ENCODE measurements around the gene MTG2. TPM values are rescaled to one million over a fixed set of nuclear protein-coding genes. Genes with fewer than 3 reads are reported as not detected.

The MTG2 gene
- total RNA-seq, 1 experiment from 2014 or later, result 56.8 TPM

GRCh38 chr20:62209850-62210495 is 27.1 kb downstream of the MTG2 start:
- H3K27ac ChIP-seq (ENCODE audit: low read length), result no peak overlapping the region
- H3K36me3 ChIP-seq (ENCODE audit: control insufficient read depth, insufficient read depth, low read length), result no peaks in the 10 kb centered on the region
- ATAC-seq, result no peak
- ChIA-PET CTCF (no interaction called here), POLR2A (no interaction called here)
- no peak for DNase-seq (ENCODE audit: low read depth, low spot score)
- no peaks in the 10 kb centered on the region for H3K27me3 ChIP-seq (ENCODE audit: control insufficient read depth, insufficient read depth, low read length)
- no peak overlapping the region for H3K4me3 ChIP-seq (ENCODE audit: low read depth in 2 of 2, low read length in 2 of 2)
- BruUV-seq (replicated peaks), result no TSS peak
- no peaks in the 10 kb centered on the region for H3K9me3 ChIP-seq (ENCODE audit: control insufficient read depth, insufficient read depth, low read depth, low read length)
- TF ChIP-seq, protein P1, sequence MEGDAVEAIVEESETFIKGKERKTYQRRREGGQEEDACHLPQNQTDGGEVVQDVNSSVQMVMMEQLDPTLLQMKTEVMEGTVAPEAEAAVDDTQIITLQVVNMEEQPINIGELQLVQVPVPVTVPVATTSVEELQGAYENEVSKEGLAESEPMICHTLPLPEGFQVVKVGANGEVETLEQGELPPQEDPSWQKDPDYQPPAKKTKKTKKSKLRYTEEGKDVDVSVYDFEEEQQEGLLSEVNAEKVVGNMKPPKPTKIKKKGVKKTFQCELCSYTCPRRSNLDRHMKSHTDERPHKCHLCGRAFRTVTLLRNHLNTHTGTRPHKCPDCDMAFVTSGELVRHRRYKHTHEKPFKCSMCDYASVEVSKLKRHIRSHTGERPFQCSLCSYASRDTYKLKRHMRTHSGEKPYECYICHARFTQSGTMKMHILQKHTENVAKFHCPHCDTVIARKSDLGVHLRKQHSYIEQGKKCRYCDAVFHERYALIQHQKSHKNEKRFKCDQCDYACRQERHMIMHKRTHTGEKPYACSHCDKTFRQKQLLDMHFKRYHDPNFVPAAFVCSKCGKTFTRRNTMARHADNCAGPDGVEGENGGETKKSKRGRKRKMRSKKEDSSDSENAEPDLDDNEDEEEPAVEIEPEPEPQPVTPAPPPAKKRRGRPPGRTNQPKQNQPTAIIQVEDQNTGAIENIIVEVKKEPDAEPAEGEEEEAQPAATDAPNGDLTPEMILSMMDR (IDR thresholded peaks at IDR 0.05), result no peak
- TF ChIP-seq TCF7L2 (IDR thresholded peaks at IDR 0.05; ENCODE audit: low read depth, low read length), result no peak
- in situ Hi-C loops (cut with HindIII; ENCODE audit: low pct_unique_long_range_greater_than_20kb, low sequenced_read_pairs) (no loop called here), intact Hi-C loops (cut with micrococcal nuclease; ENCODE audit: unreplicated experiment) (no loop called here)
- H3K4me1 ChIP-seq (ENCODE audit: control insufficient read depth, insufficient read depth, low read length), result peaks cover 11% of the 10 kb centered on the region

GRCh38 chr20:62210496-62210855 is 27.6 kb downstream of the MTG2 start:
- intact Hi-C loops (cut with micrococcal nuclease; ENCODE audit: unreplicated experiment) (no loop called here), in situ Hi-C loops (cut with HindIII; ENCODE audit: low pct_unique_long_range_greater_than_20kb, low sequenced_read_pairs) (no loop called here)
- no peak for ATAC-seq
- no peak overlapping the region for H3K27ac ChIP-seq (ENCODE audit: low read length)
- no peaks in the 10 kb centered on the region for H3K27me3 ChIP-seq (ENCODE audit: control insufficient read depth, insufficient read depth, low read length)
- no peaks in the 10 kb centered on the region for H3K36me3 ChIP-seq (ENCODE audit: control insufficient read depth, insufficient read depth, low read length)
- TF ChIP-seq, protein P1 (IDR thresholded peaks at IDR 0.05), result no peak
- TF ChIP-seq TCF7L2 (IDR thresholded peaks at IDR 0.05; ENCODE audit: low read depth, low read length) (no peak), POLR2AphosphoS5 (IDR thresholded peaks at IDR 0.05; ENCODE audit: low read depth, low read length) (no peak), REST (IDR thresholded peaks at IDR 0.05; ENCODE audit: insufficient read depth in 1 of 2, low read depth in 2 of 2, low read length in 1 of 2) (no peak), SIN3A (IDR thresholded peaks at IDR 0.05; ENCODE audit: borderline replicate concordance, insufficient read depth, low read depth, low read length) (no peak)
- no peak for DNase-seq (ENCODE audit: low read depth, low spot score)
- H3K9me3 ChIP-seq (ENCODE audit: control insufficient read depth, insufficient read depth, low read depth, low read length), result no peaks in the 10 kb centered on the region
- ChIA-PET CTCF (no interaction called here), POLR2A (no interaction called here)
- H3K4me1 ChIP-seq (ENCODE audit: control insufficient read depth, insufficient read depth, low read length), result peaks cover 11% of the 10 kb centered on the region
- no peak overlapping the region for H3K4me3 ChIP-seq (ENCODE audit: low read depth in 2 of 2, low read length in 2 of 2)
- BruUV-seq (replicated peaks), result no TSS peak
